ENCODE results near the gene SDHC. TPM values are rescaled to one million over a fixed set of nuclear protein-coding genes. Genes with fewer than 3 reads are reported as not detected.

The SDHC gene
- total RNA-seq, 4 donors from 2014 or later = 27.1 to 41.8 (median 34.4) TPM

DNA sequence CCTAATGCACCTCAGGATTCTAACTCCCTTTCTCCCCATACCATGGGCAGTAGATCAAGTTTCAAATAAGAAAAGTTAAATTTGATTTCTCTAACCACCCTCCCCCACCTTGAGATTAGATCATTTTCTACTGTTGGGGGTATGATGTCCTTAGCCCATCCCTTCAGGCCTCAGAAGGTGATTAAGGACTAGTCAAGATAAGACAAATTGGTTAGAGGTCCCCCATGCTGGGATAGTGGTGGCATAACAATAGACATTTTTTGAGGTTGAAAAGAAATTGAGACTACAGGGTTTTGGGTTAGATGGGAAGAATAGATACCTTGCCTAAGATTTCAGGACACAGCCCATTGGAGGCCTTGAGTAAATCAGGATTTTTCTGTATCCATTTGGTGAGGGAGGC, 51.0 kb downstream of the SDHC start:
- TF ChIP-seq, protein P1, sequence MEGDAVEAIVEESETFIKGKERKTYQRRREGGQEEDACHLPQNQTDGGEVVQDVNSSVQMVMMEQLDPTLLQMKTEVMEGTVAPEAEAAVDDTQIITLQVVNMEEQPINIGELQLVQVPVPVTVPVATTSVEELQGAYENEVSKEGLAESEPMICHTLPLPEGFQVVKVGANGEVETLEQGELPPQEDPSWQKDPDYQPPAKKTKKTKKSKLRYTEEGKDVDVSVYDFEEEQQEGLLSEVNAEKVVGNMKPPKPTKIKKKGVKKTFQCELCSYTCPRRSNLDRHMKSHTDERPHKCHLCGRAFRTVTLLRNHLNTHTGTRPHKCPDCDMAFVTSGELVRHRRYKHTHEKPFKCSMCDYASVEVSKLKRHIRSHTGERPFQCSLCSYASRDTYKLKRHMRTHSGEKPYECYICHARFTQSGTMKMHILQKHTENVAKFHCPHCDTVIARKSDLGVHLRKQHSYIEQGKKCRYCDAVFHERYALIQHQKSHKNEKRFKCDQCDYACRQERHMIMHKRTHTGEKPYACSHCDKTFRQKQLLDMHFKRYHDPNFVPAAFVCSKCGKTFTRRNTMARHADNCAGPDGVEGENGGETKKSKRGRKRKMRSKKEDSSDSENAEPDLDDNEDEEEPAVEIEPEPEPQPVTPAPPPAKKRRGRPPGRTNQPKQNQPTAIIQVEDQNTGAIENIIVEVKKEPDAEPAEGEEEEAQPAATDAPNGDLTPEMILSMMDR (IDR thresholded peaks at IDR 0.05; ENCODE audit: low read depth) = no peak

DNA sequence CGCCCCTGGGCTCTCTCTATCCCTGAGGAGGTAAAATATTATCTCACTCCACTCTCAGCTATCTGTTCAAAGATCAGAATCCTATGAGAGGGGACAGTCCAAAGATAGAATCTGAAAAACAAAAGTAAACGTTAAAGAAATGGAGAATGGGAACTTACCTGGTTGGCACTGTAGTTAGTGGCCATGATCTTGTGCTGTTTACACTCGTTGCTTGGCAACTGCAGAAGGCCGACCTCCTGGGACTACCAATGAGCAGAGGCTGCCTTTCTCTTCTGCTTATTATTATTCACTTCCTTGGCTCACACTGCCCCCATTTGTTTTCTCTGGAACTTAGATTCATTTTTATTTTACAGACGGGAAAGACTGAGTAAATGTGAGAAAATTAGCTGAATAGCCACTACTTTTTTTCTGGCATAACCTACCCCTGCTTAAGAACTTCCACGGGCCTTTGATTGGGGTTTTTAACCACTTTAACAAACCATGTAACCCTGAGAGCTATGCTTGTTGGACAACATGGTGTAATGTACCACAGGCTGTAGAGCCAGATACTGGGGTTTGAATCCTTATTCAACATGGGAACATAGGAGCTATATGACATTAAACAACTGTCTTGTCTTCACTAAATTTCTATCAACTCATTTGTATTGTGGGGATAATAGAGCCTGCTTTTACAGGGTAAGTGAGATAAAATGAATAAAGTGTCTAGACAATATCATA, 53.7 kb downstream of the SDHC start, which contains the start of gene CFAP126:
Gene CFAP126 (minus strand): TSS at position 193 of the 717 bp plus-strand sequence. CDS start 8 bp downstream, at position 185.
- TF ChIP-seq, protein P1 (IDR thresholded peaks at IDR 0.05; ENCODE audit: low read depth) = no peak

DNA sequence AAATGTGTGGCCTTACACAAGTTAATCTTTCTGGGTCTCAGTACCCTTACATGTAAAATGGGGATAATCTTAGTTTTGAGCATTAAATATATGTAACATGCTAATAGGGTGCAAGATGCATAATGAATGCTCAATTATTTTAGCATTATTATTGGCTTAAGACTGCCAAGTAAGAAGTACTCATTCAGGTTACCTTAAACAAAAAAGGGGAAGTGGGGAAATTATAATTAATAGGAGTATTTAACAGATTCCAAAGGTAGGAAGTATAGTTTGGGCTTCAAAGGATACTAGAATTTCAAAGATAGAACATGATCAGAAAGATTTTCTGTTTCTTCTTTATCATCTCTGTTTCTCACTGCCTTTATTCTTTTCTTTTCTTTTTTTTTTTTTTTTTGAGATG, 59.3 kb downstream of the SDHC start:
- TF ChIP-seq, protein P1 (IDR thresholded peaks at IDR 0.05; ENCODE audit: low read depth) = no peak

DNA sequence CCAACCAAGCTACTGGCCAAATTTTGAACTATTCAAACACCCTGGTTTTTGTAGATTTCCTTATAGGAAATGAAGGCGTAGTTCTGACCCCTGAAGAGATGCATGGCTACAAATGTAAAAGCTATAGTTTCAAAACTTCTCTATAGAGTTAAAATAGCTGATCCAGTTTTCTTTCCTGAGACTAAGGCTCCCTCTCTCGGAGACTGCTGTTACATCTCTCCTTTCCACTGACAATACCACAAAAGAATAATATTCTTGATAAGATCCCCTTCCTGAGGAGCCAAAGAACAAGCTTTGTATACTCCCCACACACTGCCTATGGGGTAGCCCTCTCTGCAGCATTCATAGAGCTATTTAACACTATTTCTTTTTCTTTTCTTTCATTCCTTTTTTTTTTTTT, 60.2 kb downstream of the SDHC start:
- TF ChIP-seq, protein P1 (IDR thresholded peaks at IDR 0.05; ENCODE audit: low read depth) = no peak

DNA sequence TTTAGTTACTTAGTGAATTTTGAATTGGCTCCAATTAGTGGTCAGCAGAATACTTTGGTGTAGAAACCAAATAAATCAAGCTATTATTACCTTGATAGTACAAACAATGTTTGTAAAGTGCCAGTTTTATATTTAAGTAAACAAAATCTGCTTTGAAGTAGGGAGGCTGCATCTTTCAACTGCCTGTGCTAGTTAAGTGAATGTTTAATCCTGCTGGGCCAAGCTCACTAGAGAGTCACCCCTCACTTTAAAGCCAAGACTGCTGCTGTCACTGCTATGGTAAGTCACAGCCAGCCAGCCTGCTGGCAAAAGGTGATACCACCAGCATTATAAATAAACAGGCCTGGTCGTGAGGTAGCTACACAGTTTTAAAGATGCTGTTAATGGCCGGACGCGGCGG, 63.8 kb downstream of the SDHC start:
- TF ChIP-seq, protein P1 (IDR thresholded peaks at IDR 0.05; ENCODE audit: low read depth) = no peak

DNA sequence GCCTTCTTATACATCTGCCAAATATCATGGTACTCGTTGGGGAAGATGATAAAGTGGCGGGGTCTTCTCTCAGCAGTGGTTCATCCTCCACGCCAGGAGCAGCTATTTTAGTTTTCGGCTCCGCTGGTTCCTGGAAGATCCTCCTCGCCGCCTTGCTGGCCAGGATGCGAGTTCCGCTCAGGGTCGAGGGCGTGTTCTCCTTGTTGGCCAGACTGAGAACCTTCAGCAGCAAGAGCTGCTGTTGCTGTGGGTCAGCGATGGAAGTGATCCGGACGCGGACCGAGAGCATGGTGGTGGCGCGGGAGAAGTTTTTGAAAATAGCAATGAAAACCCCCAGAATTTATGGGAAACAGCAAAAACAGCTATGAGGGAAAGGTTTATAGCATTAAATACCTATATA, 64.9 kb downstream of the SDHC start:
- TF ChIP-seq, protein P1 (IDR thresholded peaks at IDR 0.05; ENCODE audit: low read depth) = no peak

DNA sequence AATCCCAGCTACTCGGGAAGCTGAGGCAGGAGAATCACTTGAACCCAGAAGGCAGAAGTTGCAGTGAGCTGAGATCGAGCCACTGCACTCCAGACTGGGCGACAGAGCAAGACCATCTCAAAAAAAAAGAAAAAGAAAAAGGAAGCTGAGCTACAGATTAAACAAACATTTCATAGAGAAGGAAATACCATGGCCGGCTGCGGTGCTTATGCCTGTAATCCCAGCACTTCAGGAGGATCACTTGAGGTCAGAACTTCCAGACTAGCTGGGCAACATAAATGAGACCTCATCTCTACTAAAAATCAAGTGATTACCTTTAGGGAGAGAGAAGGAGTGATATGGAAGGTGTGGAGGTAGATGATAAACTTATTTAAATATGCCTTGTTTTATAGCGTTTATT, 67.5 kb downstream of the SDHC start:
- TF ChIP-seq, protein P1 (IDR thresholded peaks at IDR 0.05; ENCODE audit: low read depth) = no peak

Data from subcutaneous adipose tissue (tissue), 4 donors.